IPS-20b (cell line): Measurements from ENCODE around the gene SLC4A7.

Experiments
- H3K27ac ChIP-seq: one replicate; pipeline ENCODE4 v1.5.1; 2013; ENCODE audit warnings: low read length
- H3K27me3 ChIP-seq: 2 replicates; pipeline ENCODE4 v1.6.1; 2013; ENCODE audit warnings: mild to moderate bottlenecking, low read length, inconsistent platforms; ENCODE audit not compliant: insufficient read depth
- H3K36me3 ChIP-seq: 2 replicates; pipeline ENCODE4 v1.6.1; 2013; ENCODE audit warnings: low read depth, mild to moderate bottlenecking, inconsistent platforms, low read length, moderate library complexity; ENCODE audit not compliant: insufficient read depth
- H3K4me1 ChIP-seq: 2 replicates; pipeline ENCODE4 v1.6.1; 2013; ENCODE audit warnings: mild to moderate bottlenecking, control low read depth, inconsistent platforms, low read length, moderate library complexity; ENCODE audit not compliant: insufficient read depth
- H3K4me3 ChIP-seq: 2 replicates; pipeline ENCODE4 v1.5.1; 2013; ENCODE audit warnings: mild to moderate bottlenecking, low read length, inconsistent platforms
- H3K9ac ChIP-seq: 2 replicates; pipeline ENCODE4 v1.6.1; 2013; ENCODE audit warnings: low read depth, mild to moderate bottlenecking, inconsistent platforms, low read length, moderate library complexity
- H3K9me3 ChIP-seq: 2 replicates; pipeline ENCODE4 v1.6.1; 2013; ENCODE audit warnings: mild to moderate bottlenecking, low read depth, low read length, inconsistent platforms; ENCODE audit not compliant: insufficient read depth

Gene SLC4A7

DNA sequence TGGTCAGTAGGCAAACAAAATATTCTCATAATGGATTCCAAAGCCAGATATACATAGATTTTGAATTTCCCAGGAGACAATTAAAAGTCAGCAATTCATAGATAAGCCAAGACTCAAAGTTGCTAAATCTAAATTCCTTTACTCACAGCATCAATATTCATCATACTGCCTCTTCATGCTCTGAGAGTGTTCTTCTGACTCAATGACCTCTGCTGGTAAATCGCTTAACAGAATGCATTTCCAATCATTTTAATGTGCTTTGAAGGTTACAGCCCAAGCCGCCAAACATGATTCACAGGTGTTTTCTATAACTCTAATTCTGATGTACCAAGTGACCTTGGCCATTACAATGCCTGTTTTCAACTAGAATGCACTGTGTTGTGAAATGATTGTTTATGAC lies 24.2 kb upstream of the SLC4A7 start:
- Histone ChIP-seq H3K9me3 (no peaks in the 10 kb centered on the region), H3K27ac (no peak overlapping the region), H3K27me3 (no peaks in the 10 kb centered on the region), H3K9ac (no peak overlapping the region), H3K36me3 (no peaks in the 10 kb centered on the region), H3K4me3 (no peak overlapping the region), H3K4me1 (peaks cover 8% of the 10 kb centered on the region; the same call in 1 of the 2 replicates)

GRCh38 chr3:27507515-27508266 lies 23.5 kb upstream of the SLC4A7 start:
- Histone ChIP-seq H3K27ac (no peak overlapping the region), H3K27me3 (no peaks in the 10 kb centered on the region), H3K4me3 (no peak overlapping the region), H3K9me3 (no peaks in the 10 kb centered on the region), H3K36me3 (no peaks in the 10 kb centered on the region), H3K4me1 (peaks cover 8% of the 10 kb centered on the region; the same call in 1 of the 2 replicates), H3K9ac (no peak overlapping the region)

- Histone ChIP-seq H3K4me1 (peaks cover 8% of the 10 kb centered on the region; the same call in 1 of the 2 replicates), H3K27ac (no peak overlapping the region), H3K9ac (no peak overlapping the region), H3K9me3 (no peaks in the 10 kb centered on the region), H3K36me3 (no peaks in the 10 kb centered on the region), H3K4me3 (no peak overlapping the region), H3K27me3 (no peaks in the 10 kb centered on the region)
Measured at GRCh38 chr3:27507111-27507510, 22.9 kb upstream of the SLC4A7 start.

- H3K4me1 ChIP-seq: peaks cover 8% of the 10 kb centered on the region; the same call in 1 of the 2 replicates
- H3K9me3 ChIP-seq: no peaks in the 10 kb centered on the region
- no peak overlapping the region for H3K4me3 ChIP-seq
- no peaks in the 10 kb centered on the region for H3K36me3 ChIP-seq
- no peaks in the 10 kb centered on the region for H3K27me3 ChIP-seq
- no peak overlapping the region for H3K9ac ChIP-seq
- H3K27ac ChIP-seq: no peak overlapping the region
Measured at GRCh38 chr3:27504749-27505148, 20.6 kb upstream of the SLC4A7 start.

DNA sequence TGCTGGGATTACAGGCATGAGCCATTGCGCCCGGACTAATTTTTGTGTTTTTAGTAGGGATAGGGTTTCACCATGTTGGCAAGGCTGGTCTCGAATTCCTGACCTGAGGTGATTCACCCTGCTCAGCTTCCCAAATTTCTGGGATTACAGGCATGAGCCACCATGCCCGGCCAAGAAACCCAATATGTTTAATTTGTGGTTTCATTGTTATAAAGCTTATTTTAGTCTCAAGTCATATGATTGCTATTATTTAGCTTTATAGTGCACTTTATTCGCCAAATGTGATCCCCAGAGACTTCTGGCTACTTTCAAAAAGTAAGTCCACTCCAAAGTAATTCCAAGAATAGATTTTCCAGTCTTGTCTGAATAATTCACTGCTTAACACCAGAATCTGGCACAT lies 19.3 kb upstream of the SLC4A7 start:
- H3K9ac ChIP-seq: no peak overlapping the region
- H3K4me1 ChIP-seq: peaks cover 8% of the 10 kb centered on the region; the same call in 1 of the 2 replicates

DNA sequence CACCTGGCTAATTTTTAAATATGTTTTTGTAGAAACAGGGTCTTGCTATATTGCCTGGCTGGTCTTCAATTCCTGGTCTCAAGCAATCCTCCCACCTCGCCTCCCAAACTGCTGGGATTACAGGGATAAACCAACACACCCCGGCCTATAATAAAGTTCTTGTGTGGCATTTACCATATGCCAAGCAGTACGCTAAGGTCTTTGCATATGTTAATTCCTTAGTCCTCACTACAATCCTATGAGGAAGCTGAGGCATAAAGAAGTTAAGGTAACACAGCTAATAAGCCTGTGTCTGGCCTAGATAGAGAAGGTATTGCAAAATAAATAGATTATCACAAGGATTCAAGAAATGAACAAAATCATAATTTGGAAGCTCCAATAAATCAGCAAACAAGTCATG lies 17.6 kb upstream of the SLC4A7 start:
- peaks cover 8% of the 10 kb centered on the region; the same call in 1 of the 2 replicates for H3K4me1 ChIP-seq
- H3K36me3 ChIP-seq: no peaks in the 10 kb centered on the region
- H3K27me3 ChIP-seq: no peaks in the 10 kb centered on the region
- H3K9me3 ChIP-seq: no peaks in the 10 kb centered on the region
- H3K4me3 ChIP-seq: no peak overlapping the region
- H3K27ac ChIP-seq: no peak overlapping the region
- H3K9ac ChIP-seq: no peak overlapping the region

More for the DNA sequence above, 19.3 kb upstream of the SLC4A7 start:
- Histone ChIP-seq H3K27me3 (no peaks in the 10 kb centered on the region), H3K9me3 (no peaks in the 10 kb centered on the region), H3K27ac (no peak overlapping the region), H3K36me3 (no peaks in the 10 kb centered on the region), H3K4me3 (no peak overlapping the region)

- Histone ChIP-seq H3K4me1 (peaks cover 8% of the 10 kb centered on the region; the same call in 1 of the 2 replicates), H3K9me3 (no peaks in the 10 kb centered on the region), H3K9ac (no peak overlapping the region), H3K27me3 (no peaks in the 10 kb centered on the region), H3K36me3 (no peaks in the 10 kb centered on the region), H3K4me3 (no peak overlapping the region), H3K27ac (no peak overlapping the region)
Measured at GRCh38 chr3:27500986-27501385, 16.8 kb upstream of the SLC4A7 start.

GRCh38 chr3:27500035-27500434 lies 15.9 kb upstream of the SLC4A7 start:
- H3K27me3 ChIP-seq: no peaks in the 10 kb centered on the region
- no peaks in the 10 kb centered on the region for H3K36me3 ChIP-seq
- peaks cover 8% of the 10 kb centered on the region; the same call in 1 of the 2 replicates for H3K4me1 ChIP-seq
- H3K9me3 ChIP-seq: no peaks in the 10 kb centered on the region
- no peak overlapping the region for H3K4me3 ChIP-seq
- no peak overlapping the region for H3K27ac ChIP-seq
- H3K9ac ChIP-seq: no peak overlapping the region

DNA sequence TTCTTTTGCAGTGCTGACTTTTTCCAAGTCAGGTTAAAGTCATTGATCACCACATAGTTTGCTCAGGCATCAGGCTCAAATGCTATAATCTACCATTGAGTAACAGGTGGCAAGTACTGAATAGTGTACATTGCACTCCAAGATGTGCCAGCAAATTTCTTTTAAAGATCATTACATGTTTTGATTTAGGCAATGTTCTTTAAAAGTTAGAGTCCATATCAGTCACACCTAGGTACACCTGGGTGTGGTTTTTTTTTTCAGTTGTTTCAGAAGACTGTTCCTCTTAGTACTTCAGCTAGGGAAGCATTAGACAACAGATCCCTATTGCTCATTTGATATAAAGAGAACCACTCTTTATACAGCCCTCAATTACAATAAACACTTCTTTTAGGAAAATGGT lies 10.6 kb upstream of the SLC4A7 start:
- H3K9me3 ChIP-seq: no peaks in the 10 kb centered on the region
- H3K27ac ChIP-seq: no peak overlapping the region
- H3K36me3 ChIP-seq: no peaks in the 10 kb centered on the region
- H3K4me1 ChIP-seq: no peaks in the 10 kb centered on the region
- H3K4me3 ChIP-seq: no peak overlapping the region
- no peak overlapping the region for H3K9ac ChIP-seq
- no peaks in the 10 kb centered on the region for H3K27me3 ChIP-seq

- H3K9me3 ChIP-seq: no peaks in the 10 kb centered on the region
- no peak overlapping the region for H3K27ac ChIP-seq
- H3K4me1 ChIP-seq: no peaks in the 10 kb centered on the region
Measured at GRCh38 chr3:27488821-27489220, 4.6 kb upstream of the SLC4A7 start.

GRCh38 chr3:27487383-27487782 lies 3.2 kb upstream of the SLC4A7 start:
- H3K4me1 ChIP-seq: no peaks in the 10 kb centered on the region; the same call in 1 of the 2 replicates
- H3K36me3 ChIP-seq: no peaks in the 10 kb centered on the region
- H3K27me3 ChIP-seq: no peaks in the 10 kb centered on the region
- H3K27ac ChIP-seq: no peak overlapping the region
- H3K9ac ChIP-seq: no peak overlapping the region
- H3K4me3 ChIP-seq: no peak overlapping the region
- H3K9me3 ChIP-seq: no peaks in the 10 kb centered on the region

More at GRCh38 chr3:27488821-27489220, 4.6 kb upstream of the SLC4A7 start:
- Histone ChIP-seq H3K9ac (no peak overlapping the region), H3K4me3 (no peak overlapping the region), H3K27me3 (no peaks in the 10 kb centered on the region), H3K36me3 (no peaks in the 10 kb centered on the region)

GRCh38 chr3:27486336-27486735 lies 2.2 kb upstream of the SLC4A7 start:
- Histone ChIP-seq H3K36me3 (no peaks in the 10 kb centered on the region), H3K27me3 (no peaks in the 10 kb centered on the region), H3K4me3 (no peak overlapping the region), H3K9me3 (no peaks in the 10 kb centered on the region), H3K4me1 (peaks cover 3% of the 10 kb centered on the region; the same call in 1 of the 2 replicates), H3K27ac (no peak overlapping the region), H3K9ac (no peak overlapping the region)
